Lower leg skin (tissue), 4 donors: Measurements from ENCODE around the gene KDM4B. TPM values are rescaled to one million over a fixed set of nuclear protein-coding genes. Genes with fewer than 3 reads are reported as not detected.

Experiments
- DNase-seq, 2 donors: peaks; one replicate each; pipeline ENCODE4 v3.0.0-alpha.2; 2019; ENCODE audit warnings: low spot score in 2 of 2
- H3K4me3 ChIP-seq: fragments of 200-600 bp; sonication (generic); 2 replicates; pipeline ENCODE4 v1.5.1; 2017; ENCODE audit warnings: mild to moderate bottlenecking, low read depth; ENCODE audit not compliant: poor library complexity, severe bottlenecking
- POLR2A ChIP-seq, 2 donors: fragments of 450-650 bp; IDR thresholded peaks; one replicate each; pipeline ENCODE4 v1.6.1; 2016 to 2017; ENCODE audit warnings: antibody characterized with exemption in 2 of 2, mild to moderate bottlenecking in 1 of 2, moderate library complexity in 1 of 2
- WGBS, 2 donors: methylation state at CpG; one replicate each; pipeline ENCODE4 v1.1.5; 2018; 5-methylcytosine and 5-hydroxymethylcytosine counted together
- intact Hi-C: fragments of 100-400 bp; cut with DNase I; formaldehyde crosslinking; loops from one replicate; pipeline ENCODE4 v1.15.0; 2023; ENCODE audit warnings: low total_unique reads
- total RNA-seq, 4 donors: library from RNA; depleted of rRNA; stranded (reverse); fragments of >200 nt; gene quantifications; one replicate each; pipeline ENCODE4 v1.1.0, GENCODE V29; 2016
- TF ChIP-seq, protein P1 (sequence below), 3 donors: fragments of 450-650 bp; IDR thresholded peaks; one replicate each; pipeline ENCODE4 v1.5.1; 2016; ENCODE audit warnings: antibody characterized with exemption in 3 of 3, mild to moderate bottlenecking in 3 of 3, moderate library complexity in 2 of 3

Gene KDM4B
- total RNA-seq, 4 donors from 2014 or later: 40.1 to 71.4 (median 51.3) TPM

DNA sequence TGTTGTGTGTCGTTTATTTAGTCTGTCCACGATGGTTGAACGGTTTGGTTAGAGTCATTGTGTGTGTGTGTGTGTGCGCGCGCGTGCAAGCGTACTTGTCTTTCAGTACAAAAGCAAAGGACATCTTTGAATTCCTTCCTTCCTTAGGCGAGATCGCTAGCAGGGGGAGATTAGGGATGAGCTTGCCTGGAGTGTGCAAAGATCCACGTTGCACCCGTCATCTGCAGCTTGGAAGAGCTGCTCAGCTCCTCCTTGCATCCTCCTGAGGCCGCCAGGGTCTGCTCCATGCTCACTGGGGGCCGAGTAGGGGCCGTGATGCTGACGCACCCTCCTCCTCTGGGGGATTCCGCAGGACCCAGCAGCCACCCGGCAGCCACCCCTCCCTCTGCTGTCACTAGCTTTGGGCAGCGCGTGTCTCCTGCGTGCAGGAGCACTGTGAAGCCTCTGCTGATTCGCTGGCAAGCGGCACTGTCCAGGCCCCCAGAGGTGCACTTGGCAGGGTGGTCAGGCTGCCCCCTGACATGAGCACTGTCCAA lies 137.3 kb downstream of the KDM4B start:
- intact Hi-C loops: no loop called here
- no peak for DNase-seq
- no peak overlapping the region for H3K4me3 ChIP-seq
- TF ChIP-seq POLR2A (IDR thresholded peaks at IDR 0.05): no peak
- TF ChIP-seq, protein P1, sequence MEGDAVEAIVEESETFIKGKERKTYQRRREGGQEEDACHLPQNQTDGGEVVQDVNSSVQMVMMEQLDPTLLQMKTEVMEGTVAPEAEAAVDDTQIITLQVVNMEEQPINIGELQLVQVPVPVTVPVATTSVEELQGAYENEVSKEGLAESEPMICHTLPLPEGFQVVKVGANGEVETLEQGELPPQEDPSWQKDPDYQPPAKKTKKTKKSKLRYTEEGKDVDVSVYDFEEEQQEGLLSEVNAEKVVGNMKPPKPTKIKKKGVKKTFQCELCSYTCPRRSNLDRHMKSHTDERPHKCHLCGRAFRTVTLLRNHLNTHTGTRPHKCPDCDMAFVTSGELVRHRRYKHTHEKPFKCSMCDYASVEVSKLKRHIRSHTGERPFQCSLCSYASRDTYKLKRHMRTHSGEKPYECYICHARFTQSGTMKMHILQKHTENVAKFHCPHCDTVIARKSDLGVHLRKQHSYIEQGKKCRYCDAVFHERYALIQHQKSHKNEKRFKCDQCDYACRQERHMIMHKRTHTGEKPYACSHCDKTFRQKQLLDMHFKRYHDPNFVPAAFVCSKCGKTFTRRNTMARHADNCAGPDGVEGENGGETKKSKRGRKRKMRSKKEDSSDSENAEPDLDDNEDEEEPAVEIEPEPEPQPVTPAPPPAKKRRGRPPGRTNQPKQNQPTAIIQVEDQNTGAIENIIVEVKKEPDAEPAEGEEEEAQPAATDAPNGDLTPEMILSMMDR (IDR thresholded peaks at IDR 0.05): no peak
- WGBS, 2 donors: 94 to 95% methylated on average over 21 to 23 of the region's 23 CpGs

GRCh38 chr19:5106971-5107370 lies 138.1 kb downstream of the KDM4B start:
- no peak for DNase-seq
- H3K4me3 ChIP-seq: no peak overlapping the region
- intact Hi-C loops: no loop called here
- TF ChIP-seq, protein P1 (IDR thresholded peaks at IDR 0.05): no peak
- no peak for TF ChIP-seq POLR2A (IDR thresholded peaks at IDR 0.05)
- WGBS, 2 donors: 94 to 95% methylated on average over 19 of the region's 19 CpGs

- intact Hi-C loops: no loop called here
- DNase-seq: no peak
- WGBS, 2 donors: 82 to 87% methylated on average over 15 to 21 of the region's 21 CpGs
- TF ChIP-seq, protein P1 (IDR thresholded peaks at IDR 0.05): no peak
- TF ChIP-seq POLR2A (IDR thresholded peaks at IDR 0.05): no peak
- H3K4me3 ChIP-seq: no peak overlapping the region
Measured at GRCh38 chr19:5107432-5108122, 138.7 kb downstream of the KDM4B start.

GRCh38 chr19:5108123-5108596 lies 139.2 kb downstream of the KDM4B start:
- TF ChIP-seq, protein P1 (IDR thresholded peaks at IDR 0.05): no peak
- TF ChIP-seq POLR2A (IDR thresholded peaks at IDR 0.05): no peak
- DNase-seq: no peak
- WGBS, 2 donors: 87 to 95% methylated on average over 12 of the region's 12 CpGs
- intact Hi-C loops: no loop called here
- H3K4me3 ChIP-seq: no peak overlapping the region

DNA sequence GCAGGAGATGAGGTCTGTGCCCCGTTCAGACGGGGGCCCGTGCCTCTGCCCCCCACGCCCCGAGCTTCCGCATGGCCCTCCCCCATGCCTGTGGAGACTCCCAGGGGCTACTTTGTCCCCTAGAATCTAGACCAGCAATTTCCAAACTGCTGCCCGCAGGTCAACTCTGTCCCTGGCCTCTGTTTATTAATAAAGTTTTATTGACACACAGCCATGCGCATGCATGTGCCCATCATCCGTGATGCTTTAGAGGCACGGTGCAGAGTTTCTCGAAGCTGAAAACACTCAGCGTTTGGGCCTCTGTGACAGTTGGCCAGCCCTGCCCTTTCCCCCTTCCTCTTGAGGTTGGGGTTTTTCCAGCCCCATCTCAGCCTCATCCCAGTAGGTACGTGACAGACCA lies 140.0 kb downstream of the KDM4B start:
- TF ChIP-seq POLR2A (IDR thresholded peaks at IDR 0.05): no peak
- no peak overlapping the region for H3K4me3 ChIP-seq
- WGBS, 2 donors: 96 to 98% methylated on average over 13 of the region's 13 CpGs
- no peak for DNase-seq
- intact Hi-C loops: no loop called here

- H3K4me3 ChIP-seq: no peak overlapping the region
- no peak for TF ChIP-seq POLR2A (IDR thresholded peaks at IDR 0.05)
- TF ChIP-seq, protein P1 (IDR thresholded peaks at IDR 0.05): no peak
- DNase-seq: no peak
- intact Hi-C loops: no loop called here
- WGBS, 2 donors: 91 to 94% methylated on average over 17 of the region's 17 CpGs
Measured at GRCh38 chr19:5109560-5109959, 140.6 kb downstream of the KDM4B start.
